ENCODE results near the gene EFEMP1. TPM values are rescaled to one million over a fixed set of nuclear protein-coding genes. Genes with fewer than 3 reads are reported as not detected.
A peak's percentile ranks its signal among the peaks of the same experiment; 100 is the strongest.
"Not testable (repeated sequence)": the region's sequence is repeated elsewhere in the genome, so short reads cannot be mapped to it uniquely, and the experiment has no call there.

Gene EFEMP1
- total RNA-seq, 2 donors from 2014 or later, result 25.1 to 129 TPM

DNA sequence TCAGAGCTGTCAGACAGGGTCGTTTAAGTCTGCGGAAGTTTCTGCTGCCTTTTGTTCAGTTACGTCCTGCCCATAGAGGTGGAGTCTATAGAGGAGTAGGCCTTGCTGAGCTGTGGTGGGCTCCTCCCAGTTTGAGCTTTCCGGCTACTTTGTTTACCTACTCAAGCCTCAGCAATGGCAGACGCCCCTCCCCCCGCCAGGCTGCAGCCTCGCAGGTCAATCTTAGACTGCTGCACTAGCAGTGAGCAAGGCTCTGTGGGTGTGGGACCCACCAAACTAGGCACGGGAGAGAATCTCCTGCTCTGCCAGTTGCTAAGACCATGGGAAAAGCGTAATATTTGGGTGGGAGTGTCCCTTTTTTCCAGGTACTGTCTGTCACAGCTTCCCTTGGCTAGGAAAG lies 86.5 kb downstream of the EFEMP1 start:
- H3K27ac ChIP-seq, result no peak overlapping the region
- no peaks in the 10 kb centered on the region for H3K27me3 ChIP-seq
- ATAC-seq, result no peak
- intact Hi-C loops (cut with DNase I), result no loop called here
- H3K4me3 ChIP-seq, result no peak overlapping the region
- no peak for DNase-seq
- no peaks in the 10 kb centered on the region for H3K36me3 ChIP-seq (replicated peaks in 1 of 2; ENCODE audit: insufficient read depth in 1 of 2, low read depth in 2 of 2)
- no peaks in the 10 kb centered on the region for H3K9me3 ChIP-seq
- peaks cover 48% of the 10 kb centered on the region for H3K4me1 ChIP-seq
- no peak for TF ChIP-seq POLR2A (IDR thresholded peaks at IDR 0.05)
- TF ChIP-seq, protein P1, sequence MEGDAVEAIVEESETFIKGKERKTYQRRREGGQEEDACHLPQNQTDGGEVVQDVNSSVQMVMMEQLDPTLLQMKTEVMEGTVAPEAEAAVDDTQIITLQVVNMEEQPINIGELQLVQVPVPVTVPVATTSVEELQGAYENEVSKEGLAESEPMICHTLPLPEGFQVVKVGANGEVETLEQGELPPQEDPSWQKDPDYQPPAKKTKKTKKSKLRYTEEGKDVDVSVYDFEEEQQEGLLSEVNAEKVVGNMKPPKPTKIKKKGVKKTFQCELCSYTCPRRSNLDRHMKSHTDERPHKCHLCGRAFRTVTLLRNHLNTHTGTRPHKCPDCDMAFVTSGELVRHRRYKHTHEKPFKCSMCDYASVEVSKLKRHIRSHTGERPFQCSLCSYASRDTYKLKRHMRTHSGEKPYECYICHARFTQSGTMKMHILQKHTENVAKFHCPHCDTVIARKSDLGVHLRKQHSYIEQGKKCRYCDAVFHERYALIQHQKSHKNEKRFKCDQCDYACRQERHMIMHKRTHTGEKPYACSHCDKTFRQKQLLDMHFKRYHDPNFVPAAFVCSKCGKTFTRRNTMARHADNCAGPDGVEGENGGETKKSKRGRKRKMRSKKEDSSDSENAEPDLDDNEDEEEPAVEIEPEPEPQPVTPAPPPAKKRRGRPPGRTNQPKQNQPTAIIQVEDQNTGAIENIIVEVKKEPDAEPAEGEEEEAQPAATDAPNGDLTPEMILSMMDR (IDR thresholded peaks at IDR 0.05), result no peak
- 66 to 81% methylated on average over 7 to 9 of the region's 9 CpGs for WGBS, 2 donors

DNA sequence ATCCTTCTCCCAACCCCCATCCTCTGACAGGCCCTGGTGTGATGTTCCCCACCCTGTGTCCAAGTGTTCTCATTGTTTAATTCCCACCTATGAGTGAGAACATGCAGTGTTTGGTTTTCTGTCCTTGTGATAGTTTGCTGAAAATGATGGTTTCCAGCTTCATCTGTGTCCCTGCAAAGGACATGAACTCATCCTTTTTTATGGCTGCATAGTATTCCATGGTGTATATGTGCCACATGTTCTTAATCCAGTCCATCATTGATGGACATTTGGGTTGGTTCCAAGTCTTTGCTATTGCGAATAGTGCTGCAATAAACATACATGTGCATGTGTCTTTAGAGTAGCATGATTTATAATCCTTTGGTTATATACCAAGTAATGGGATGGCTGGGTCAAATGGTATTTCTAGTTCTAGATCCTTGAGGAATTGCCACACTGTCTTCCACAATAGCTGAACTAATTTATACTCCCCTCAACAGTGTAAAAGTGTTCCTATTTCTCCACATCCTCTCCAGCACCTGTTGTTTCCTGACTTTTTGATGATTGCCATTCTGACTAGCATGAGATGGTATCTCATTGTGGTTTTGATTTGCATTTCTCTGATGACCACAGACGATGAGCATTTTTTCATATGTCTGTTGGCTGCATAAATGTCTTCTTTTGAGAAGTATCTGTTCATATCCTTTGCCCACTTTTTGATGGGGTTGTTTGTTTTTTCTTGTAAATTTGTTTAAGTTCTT lies 91.7 kb downstream of the EFEMP1 start:
- H3K4me3 ChIP-seq; H3K9me3 ChIP-seq; H3K4me1 ChIP-seq; H3K27me3 ChIP-seq; H3K27ac ChIP-seq; DNase-seq; intact Hi-C loops (cut with DNase I); ATAC-seq; H3K36me3 ChIP-seq (replicated peaks in 1 of 2; ENCODE audit: insufficient read depth in 1 of 2, low read depth in 2 of 2): not testable (repeated sequence)
- WGBS, 2 donors, result 33 to 65% methylated on average over 2 of the region's 2 CpGs

DNA sequence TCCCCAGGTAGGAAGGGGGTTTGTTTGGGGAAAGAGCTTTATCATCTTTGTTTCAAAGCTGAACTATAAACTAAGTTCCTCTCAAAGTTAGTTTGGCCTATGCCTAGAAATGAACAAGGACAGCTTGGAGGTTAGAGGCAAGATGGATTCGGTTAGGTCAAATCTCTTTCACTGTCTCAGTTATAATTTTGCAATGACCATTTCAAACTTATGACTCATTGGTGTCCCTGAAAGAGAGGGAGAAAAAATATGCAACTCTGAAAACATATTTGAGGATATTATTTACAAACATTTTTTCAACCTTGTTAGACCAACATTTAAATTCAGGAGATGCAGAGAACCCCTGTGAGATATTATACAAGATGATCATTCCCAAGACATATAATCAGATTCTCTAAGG lies 95.7 kb downstream of the EFEMP1 start:
- WGBS, 2 donors, result 86 to 100% methylated on average over 1 of the region's 1 CpG
- no peaks in the 10 kb centered on the region for H3K27me3 ChIP-seq
- no peak overlapping the region for H3K27ac ChIP-seq
- no peaks in the 10 kb centered on the region for H3K36me3 ChIP-seq (replicated peaks in 1 of 2; ENCODE audit: insufficient read depth in 1 of 2, low read depth in 2 of 2)
- no peak for ATAC-seq
- DNase-seq, result no peak
- no peak for TF ChIP-seq POLR2A (IDR thresholded peaks at IDR 0.05)
- TF ChIP-seq, protein P1 (IDR thresholded peaks at IDR 0.05), result no peak
- no peak overlapping the region for H3K4me3 ChIP-seq
- intact Hi-C loops (cut with DNase I), result no loop called here
- no peaks in the 10 kb centered on the region for H3K4me1 ChIP-seq
- H3K9me3 ChIP-seq, result no peaks in the 10 kb centered on the region

DNA sequence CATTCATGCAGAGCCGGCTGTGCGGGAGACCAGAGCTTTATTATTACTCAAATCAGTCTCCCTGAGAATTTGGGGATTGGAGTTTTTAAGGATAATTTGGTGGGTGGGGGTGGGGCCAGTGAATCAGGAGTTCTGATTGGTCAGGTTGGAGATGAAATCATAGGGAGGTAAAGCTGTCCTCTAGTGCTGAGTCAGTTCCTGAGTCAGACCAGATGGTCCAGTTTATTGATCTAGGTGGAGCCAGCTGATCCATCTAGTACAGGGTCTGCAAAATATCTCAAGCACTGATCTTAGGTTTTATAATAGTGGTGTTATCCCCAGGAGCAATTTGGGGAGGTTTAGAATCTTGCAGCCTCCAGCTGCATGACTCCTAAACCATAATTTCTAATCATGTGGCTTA lies 96.2 kb downstream of the EFEMP1 start:
- H3K27me3 ChIP-seq; H3K4me1 ChIP-seq; intact Hi-C loops (cut with DNase I); H3K9me3 ChIP-seq; H3K4me3 ChIP-seq; DNase-seq; H3K27ac ChIP-seq; H3K36me3 ChIP-seq (replicated peaks in 1 of 2; ENCODE audit: insufficient read depth in 1 of 2, low read depth in 2 of 2): not testable (repeated sequence)
- peak; percentile 42 for ATAC-seq
- WGBS, 2 donors, result 59 to 80% methylated on average over 2 of the region's 2 CpGs

DNA sequence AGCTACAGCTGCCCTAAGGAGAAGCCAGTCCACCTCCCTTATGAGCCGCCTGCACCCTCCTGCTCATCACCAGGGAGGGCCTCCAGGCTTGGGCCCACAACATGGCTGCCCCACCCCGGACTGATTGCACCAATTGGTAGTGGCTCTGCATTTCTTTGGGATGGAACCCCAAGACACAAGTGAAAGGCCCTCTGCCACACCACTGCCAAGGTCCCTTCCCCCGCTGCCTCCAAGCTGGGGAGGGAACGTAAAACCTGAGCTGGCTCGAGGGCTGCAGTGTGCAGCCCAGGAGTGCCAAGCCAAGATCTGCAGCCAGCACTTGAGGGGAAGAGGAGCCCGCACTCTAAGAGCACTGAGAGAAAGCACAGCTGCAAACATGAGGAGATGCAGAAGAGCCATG lies 97.3 kb downstream of the EFEMP1 start:
- TF ChIP-seq, protein P1 (IDR thresholded peaks at IDR 0.05), result no peak
- TF ChIP-seq POLR2A (IDR thresholded peaks at IDR 0.05), result no peak
- H3K27me3 ChIP-seq, result no peaks in the 10 kb centered on the region
- intact Hi-C loops (cut with DNase I), result no loop called here
- no peaks in the 10 kb centered on the region for H3K36me3 ChIP-seq (replicated peaks in 1 of 2; ENCODE audit: insufficient read depth in 1 of 2, low read depth in 2 of 2)
- no peak for ATAC-seq
- WGBS, 2 donors, result 80 to 97% methylated on average over 4 to 6 of the region's 6 CpGs
- DNase-seq, result no peak
- H3K4me1 ChIP-seq, result peaks cover 9% of the 10 kb centered on the region
- no peaks in the 10 kb centered on the region for H3K9me3 ChIP-seq
- H3K4me3 ChIP-seq, result no peak overlapping the region
- no peak overlapping the region for H3K27ac ChIP-seq

DNA sequence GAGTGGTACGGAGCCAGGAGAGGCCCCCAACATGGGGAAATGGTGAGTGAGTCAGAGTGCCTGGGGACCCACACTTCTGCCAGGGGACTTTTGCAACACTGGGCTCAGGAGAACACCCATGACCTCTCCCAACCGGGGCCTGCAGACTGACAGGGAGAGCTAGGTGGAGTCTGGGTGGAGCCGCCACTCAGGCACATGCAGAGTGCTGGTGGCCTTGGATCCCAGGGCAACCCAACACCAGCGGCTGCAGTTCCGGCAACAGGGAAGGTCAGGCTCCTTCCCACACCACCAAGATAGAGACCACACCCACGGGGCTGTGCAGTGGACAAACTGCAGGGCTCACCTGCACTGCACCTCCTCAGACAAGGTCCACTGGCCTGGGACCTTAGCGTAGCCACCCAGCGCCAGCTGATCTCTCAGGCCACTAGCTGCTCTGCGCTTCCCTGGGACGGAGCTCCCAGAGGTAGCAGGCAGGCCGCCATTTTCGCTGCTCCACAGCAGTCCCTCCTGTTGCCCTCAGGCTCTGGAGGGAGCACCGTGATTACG lies 99.0 kb downstream of the EFEMP1 start:
- 88% methylated on average over 4 to 14 of the region's 14 CpGs for WGBS, 2 donors
- ATAC-seq (peak; percentile 33), DNase-seq (no peak)
- Histone ChIP-seq H3K36me3 (replicated peaks in 1 of 2; ENCODE audit: insufficient read depth in 1 of 2, low read depth in 2 of 2) (no peaks in the 10 kb centered on the region), H3K27ac (no peak overlapping the region), H3K9me3 (no peaks in the 10 kb centered on the region), H3K4me1 (peaks cover 9% of the 10 kb centered on the region), H3K4me3 (no peak overlapping the region), H3K27me3 (no peaks in the 10 kb centered on the region)
- TF ChIP-seq, protein P1 (IDR thresholded peaks at IDR 0.05), result no peak
- TF ChIP-seq POLR2A (IDR thresholded peaks at IDR 0.05), result no peak
- intact Hi-C loops (cut with DNase I), result no loop called here
